Lung (tissue), 12 donors: ENCODE data around the gene CLEC2D. TPM values are rescaled to one million over a fixed set of nuclear protein-coding genes. Genes with fewer than 3 reads are reported as not detected.

Experiments
- ATAC-seq: fragments of 200-7000 bp; cut with Tn5 transposase; one replicate; pipeline ENCODE4 v1.9.1; 2020; ENCODE audit warnings: moderate number of reproducible peaks; ENCODE audit not compliant: insufficient read depth, low FRiP score
- DNase-seq, 3 donors: peaks; one replicate each; pipeline ENCODE4 v3.0.0-alpha.2; 2013 to 2017
- H3K27ac ChIP-seq, 2 donors: one replicate each; pipeline ENCODE4 v1.5.1; 2013; ENCODE audit warnings: mild to moderate bottlenecking in 2 of 2, moderate library complexity in 2 of 2, control low read depth in 1 of 2, inconsistent platforms in 1 of 2, low read depth in 1 of 2, low read length in 1 of 2
- H3K27me3 ChIP-seq, 3 donors: one replicate each; pipeline ENCODE4 v1.5.1; 2013; ENCODE audit warnings: low read length in 2 of 3; ENCODE audit not compliant: control insufficient read depth in 3 of 3, insufficient read depth in 3 of 3
- H3K36me3 ChIP-seq, 4 donors: one replicate each; pipeline ENCODE4 v1.5.1; 2013; ENCODE audit warnings: low read length in 4 of 4, mild to moderate bottlenecking in 1 of 4, moderate library complexity in 1 of 4; ENCODE audit not compliant: control insufficient read depth in 4 of 4, insufficient read depth in 4 of 4
- H3K4me1 ChIP-seq, 5 donors: one replicate each; pipeline ENCODE4 v1.5.1; 2013; ENCODE audit warnings: low read length in 5 of 5, mild to moderate bottlenecking in 2 of 5, moderate library complexity in 1 of 5; ENCODE audit not compliant: control insufficient read depth in 5 of 5, insufficient read depth in 5 of 5
- H3K4me3 ChIP-seq: one replicate; pipeline ENCODE4 v1.5.1; 2013; ENCODE audit warnings: mild to moderate bottlenecking, control low read depth, moderate library complexity
- H3K9ac ChIP-seq, 2 donors: one replicate each; pipeline ENCODE4 v1.5.1; 2013; ENCODE audit warnings: low read length in 2 of 2, control low read depth in 1 of 2; ENCODE audit not compliant: insufficient read depth in 1 of 2
- H3K9me3 ChIP-seq, 4 donors: one replicate each; pipeline ENCODE4 v1.5.1; 2013; ENCODE audit warnings: low read length in 3 of 4, mild to moderate bottlenecking in 1 of 4, moderate library complexity in 1 of 4; ENCODE audit not compliant: control insufficient read depth in 4 of 4, insufficient read depth in 3 of 4
- CTCF ChIP-seq: IDR thresholded peaks from 2 replicates; pipeline ENCODE4 v1.5.1; 2012; ENCODE audit warnings: mild to moderate bottlenecking; ENCODE audit errors: control extremely low read depth, extremely low read depth
- WGBS, 2 donors: extraction: QIAGEN DNeasy Blood & Tissue Kit; methylation state at CpG; one replicate each; pipeline ENCODE4 v1.1.7; 2013; 5-methylcytosine and 5-hydroxymethylcytosine counted together
- polyA plus RNA-seq, 2 donors: library from polyadenylated mRNA; stranded (reverse); fragments of 200-250 nt; gene quantifications; one replicate each; pipeline ENCODE4 v1.2.1, GENCODE V29; 2013
- total RNA-seq, 2 donors: library from RNA; depleted of rRNA in 1 of 2; stranded (reverse); fragments of >200 nt in 1 of 2; gene quantifications; one replicate each; pipeline ENCODE4 v1.2.1, GENCODE V29; 2014 to 2021
- donor health status: control.
- donor health status: control.
- donor health status: Bipolar disorder and iron deficiency.
- donor health status: healthy.
- donor health status: DM: yes; HTN: yes; CAD: no.

The CLEC2D gene
- total and polyA plus RNA-seq, 4 donors: 4.4 to 30.5 (median 9.0) TPM

- Histone ChIP-seq H3K4me3 (no peak overlapping the region), H3K36me3 (no peaks in the 10 kb centered on the region), H3K4me1 (peaks cover 0 to 8% (median 0%) of the 10 kb centered on the region in 5 donors), H3K9me3 (no peaks in the 10 kb centered on the region), H3K27me3 (no peaks in the 10 kb centered on the region), H3K9ac (no peak overlapping the region), H3K27ac (peak overlapping the region in 1 of 2 donors; percentile 41)
- 76 to 80% methylated on average over 7 of the region's 7 CpGs for WGBS, 2 donors
- no peak for DNase-seq
- no peak for TF ChIP-seq CTCF
- ATAC-seq: no peak
Measured at GRCh38 chr12:9740106-9740750, 70.7 kb downstream of the CLEC2D start.

GRCh38 chr12:9741726-9742125, 72.2 kb downstream of the CLEC2D start:
- 50 to 66% methylated on average over 4 of the region's 4 CpGs for WGBS, 2 donors
- Histone ChIP-seq H3K9ac (no peak overlapping the region), H3K9me3 (no peaks in the 10 kb centered on the region), H3K27ac (no peak overlapping the region), H3K4me1 (peaks cover 0 to 5% (median 0%) of the 10 kb centered on the region in 5 donors), H3K4me3 (no peak overlapping the region), H3K36me3 (no peaks in the 10 kb centered on the region), H3K27me3 (no peaks in the 10 kb centered on the region)
- DNase-seq: no peak
- ATAC-seq: no peak
- TF ChIP-seq CTCF: no peak

GRCh38 chr12:9742661-9743060, 73.1 kb downstream of the CLEC2D start:
- H3K9ac ChIP-seq: no peak overlapping the region
- no peaks in the 10 kb centered on the region for H3K4me1 ChIP-seq
- peak overlapping the region in 1 of 2 donors; percentile 44 for H3K27ac ChIP-seq
- ATAC-seq: no peak
- no peak for DNase-seq
- no peaks in the 10 kb centered on the region for H3K9me3 ChIP-seq
- no peaks in the 10 kb centered on the region for H3K36me3 ChIP-seq
- H3K4me3 ChIP-seq: no peak overlapping the region
- TF ChIP-seq CTCF: no peak
- 50 to 62% methylated on average over 5 of the region's 5 CpGs for WGBS, 2 donors
- H3K27me3 ChIP-seq: no peaks in the 10 kb centered on the region

- Histone ChIP-seq H3K27ac (no peak overlapping the region), H3K4me1 (no peaks in the 10 kb centered on the region), H3K9me3 (no peaks in the 10 kb centered on the region), H3K4me3 (no peak overlapping the region), H3K9ac (no peak overlapping the region), H3K36me3 (no peaks in the 10 kb centered on the region), H3K27me3 (peaks cover 0 to 3% (median under 1%) of the 10 kb centered on the region in 3 donors)
- DNase-seq: no peak
- ATAC-seq: no peak
- WGBS, 2 donors: 72 to 84% methylated on average over 3 of the region's 3 CpGs
- TF ChIP-seq CTCF: no peak
Measured at GRCh38 chr12:9745199-9745598, 75.7 kb downstream of the CLEC2D start.
